Fibroblast of lung (primary cell): ENCODE measurements around the gene FBLN7. TPM values are rescaled to one million over a fixed set of nuclear protein-coding genes. Genes with fewer than 3 reads are reported as not detected.
A peak's percentile ranks its signal among the peaks of the same experiment; 100 is the strongest.

Source experiments
- DNase-seq, 2 donors: peaks; one replicate each; pipeline versions ENCODE4 v3.0.0 to v3.0.0-alpha.2; 2010; ENCODE audit warnings: low read depth in 2 of 2
- H2AFZ ChIP-seq: 2 replicates; pipeline ENCODE4 v1.5.1; 2012; ENCODE audit warnings: low read length, control low read depth, inconsistent platforms
- H3K27ac ChIP-seq: 2 replicates; pipeline ENCODE4 v1.5.1; 2011; ENCODE audit warnings: low read length, control low read depth; ENCODE audit not compliant: insufficient read depth
- H3K27me3 ChIP-seq: 2 replicates; pipeline ENCODE4 v1.5.1; 2011; ENCODE audit warnings: mild to moderate bottlenecking, low read length; ENCODE audit not compliant: control insufficient read depth, insufficient read depth
- H3K36me3 ChIP-seq: 2 replicates; pipeline ENCODE4 v1.5.1; 2011; ENCODE audit warnings: low read length; ENCODE audit not compliant: control insufficient read depth, insufficient read depth
- H3K4me1 ChIP-seq: 2 replicates; pipeline ENCODE4 v1.5.1; 2011; ENCODE audit warnings: low read length; ENCODE audit not compliant: control insufficient read depth, insufficient read depth; ENCODE audit errors: extremely low read depth
- H3K4me2 ChIP-seq: 2 replicates; pipeline ENCODE4 v1.5.1; 2011; ENCODE audit warnings: low read length, control low read depth; ENCODE audit not compliant: insufficient read depth; ENCODE audit errors: extremely low read depth
- H3K4me3 ChIP-seq, 4 experiments: fragments of 200-600 bp in 1 of 4; sonication (generic) in 1 of 4; replicated peaks in 1 of 4; 2 replicates each; pipeline ENCODE4 v1.5.1; 2011 to 2016; ENCODE audit warnings: low read length in 4 of 4, low read depth in 3 of 4, mild to moderate bottlenecking in 3 of 4, control low read depth in 2 of 4, inconsistent platforms in 1 of 4, mixed read lengths in 1 of 4; ENCODE audit not compliant: insufficient read depth in 1 of 4; ENCODE audit errors: control extremely low read depth in 1 of 4
- H3K79me2 ChIP-seq: 2 replicates; pipeline ENCODE4 v1.5.1; 2012; ENCODE audit warnings: mild to moderate bottlenecking, low read length, inconsistent platforms; ENCODE audit not compliant: control insufficient read depth, insufficient read depth
- H3K9ac ChIP-seq: 2 replicates; pipeline ENCODE4 v1.5.1; 2011; ENCODE audit warnings: mild to moderate bottlenecking, low read length, control low read depth; ENCODE audit not compliant: insufficient read depth
- H3K9me3 ChIP-seq: 2 replicates; pipeline ENCODE4 v1.5.1; 2012; ENCODE audit warnings: low read depth, low read length; ENCODE audit not compliant: control insufficient read depth, insufficient read depth
- H4K20me1 ChIP-seq: 2 replicates; pipeline ENCODE4 v1.5.1; 2011; ENCODE audit warnings: low read length; ENCODE audit not compliant: control insufficient read depth, insufficient read depth; ENCODE audit errors: extremely low read depth
- EZH2 ChIP-seq: IDR thresholded peaks from 2 replicates; pipeline ENCODE4 v1.5.1; 2012; ENCODE audit warnings: low read length, control low read depth, mild to moderate bottlenecking; ENCODE audit errors: missing control alignments
- polyA plus RNA-seq, 2 donors: library from polyadenylated mRNA; depleted of rRNA in 1 of 2; stranded (reverse) in 1 of 2; unstranded in 1 of 2; fragments of >200 nt; gene quantifications; 2 replicates each; pipeline ENCODE4 v1.2.1, GENCODE V29; 2011 to 2012; ENCODE audit warnings: missing spikeins in 1 of 2
- total RNA-seq: library from RNA; depleted of rRNA; stranded (reverse); fragments of >200 nt; gene quantifications from 2 replicates; pipeline ENCODE4 v1.2.1, GENCODE V29; 2014
- TF ChIP-seq, protein P1 (sequence below), 2 donors: IDR thresholded peaks in 1 of 2; conservative IDR thresholded peaks in 1 of 2; 1 replicate in 1 of 2; 2 replicates in 1 of 2; pipeline ENCODE4 v1.5.1; 2011 to 2012; ENCODE audit warnings: low read length in 2 of 2, control low read depth in 1 of 2, inconsistent platforms in 1 of 2, low read depth in 1 of 2, mild to moderate bottlenecking in 1 of 2

Gene FBLN7
- total and polyA plus RNA-seq, 2 donors (not counting 1 experiment from before 2014, with no cell fraction given) = 0.99 to 4.6 TPM

- Histone ChIP-seq H3K4me1 (peaks cover 7% of the 10 kb centered on the region), H3K9ac (no peak overlapping the region), H3K79me2 (no peaks in the 10 kb centered on the region), H2AFZ (no peak overlapping the region), H4K20me1 (no peaks in the 10 kb centered on the region), H3K36me3 (peaks cover 2% of the 10 kb centered on the region), H3K27me3 (no peaks in the 10 kb centered on the region), H3K27ac (no peak overlapping the region), H3K4me2 (no peak overlapping the region), H3K4me3 (no peak overlapping the region), H3K9me3 (no peaks in the 10 kb centered on the region)
- no peak for DNase-seq
- TF ChIP-seq, protein P1, sequence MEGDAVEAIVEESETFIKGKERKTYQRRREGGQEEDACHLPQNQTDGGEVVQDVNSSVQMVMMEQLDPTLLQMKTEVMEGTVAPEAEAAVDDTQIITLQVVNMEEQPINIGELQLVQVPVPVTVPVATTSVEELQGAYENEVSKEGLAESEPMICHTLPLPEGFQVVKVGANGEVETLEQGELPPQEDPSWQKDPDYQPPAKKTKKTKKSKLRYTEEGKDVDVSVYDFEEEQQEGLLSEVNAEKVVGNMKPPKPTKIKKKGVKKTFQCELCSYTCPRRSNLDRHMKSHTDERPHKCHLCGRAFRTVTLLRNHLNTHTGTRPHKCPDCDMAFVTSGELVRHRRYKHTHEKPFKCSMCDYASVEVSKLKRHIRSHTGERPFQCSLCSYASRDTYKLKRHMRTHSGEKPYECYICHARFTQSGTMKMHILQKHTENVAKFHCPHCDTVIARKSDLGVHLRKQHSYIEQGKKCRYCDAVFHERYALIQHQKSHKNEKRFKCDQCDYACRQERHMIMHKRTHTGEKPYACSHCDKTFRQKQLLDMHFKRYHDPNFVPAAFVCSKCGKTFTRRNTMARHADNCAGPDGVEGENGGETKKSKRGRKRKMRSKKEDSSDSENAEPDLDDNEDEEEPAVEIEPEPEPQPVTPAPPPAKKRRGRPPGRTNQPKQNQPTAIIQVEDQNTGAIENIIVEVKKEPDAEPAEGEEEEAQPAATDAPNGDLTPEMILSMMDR (conservative IDR thresholded peaks at IDR 0.05 in 1 of 2, IDR thresholded peaks at IDR 0.05 in 1 of 2; ENCODE audit: low read depth in 1 of 2, low read length in 2 of 2) = no peak
- TF ChIP-seq EZH2 = no peak
Measured at GRCh38 chr2:112152476-112153178, 14.4 kb downstream of the FBLN7 start.

GRCh38 chr2:112153179-112153490, 14.9 kb downstream of the FBLN7 start:
- no peak overlapping the region for H3K4me2 ChIP-seq
- no peaks in the 10 kb centered on the region for H3K9me3 ChIP-seq
- no peaks in the 10 kb centered on the region for H3K79me2 ChIP-seq
- DNase-seq = peak in 1 of 2 donors; percentile 19
- peaks cover 7% of the 10 kb centered on the region for H3K4me1 ChIP-seq
- TF ChIP-seq, protein P1 (conservative IDR thresholded peaks at IDR 0.05 in 1 of 2, IDR thresholded peaks at IDR 0.05 in 1 of 2; ENCODE audit: low read depth in 1 of 2, low read length in 2 of 2) = no peak
- TF ChIP-seq EZH2 = no peak
- peaks cover 2% of the 10 kb centered on the region for H3K36me3 ChIP-seq
- no peak overlapping the region for H2AFZ ChIP-seq
- no peak overlapping the region for H3K9ac ChIP-seq
- no peaks in the 10 kb centered on the region for H3K27me3 ChIP-seq
- no peaks in the 10 kb centered on the region for H4K20me1 ChIP-seq
- H3K4me3 ChIP-seq = no peak overlapping the region
- no peak overlapping the region for H3K27ac ChIP-seq

DNA sequence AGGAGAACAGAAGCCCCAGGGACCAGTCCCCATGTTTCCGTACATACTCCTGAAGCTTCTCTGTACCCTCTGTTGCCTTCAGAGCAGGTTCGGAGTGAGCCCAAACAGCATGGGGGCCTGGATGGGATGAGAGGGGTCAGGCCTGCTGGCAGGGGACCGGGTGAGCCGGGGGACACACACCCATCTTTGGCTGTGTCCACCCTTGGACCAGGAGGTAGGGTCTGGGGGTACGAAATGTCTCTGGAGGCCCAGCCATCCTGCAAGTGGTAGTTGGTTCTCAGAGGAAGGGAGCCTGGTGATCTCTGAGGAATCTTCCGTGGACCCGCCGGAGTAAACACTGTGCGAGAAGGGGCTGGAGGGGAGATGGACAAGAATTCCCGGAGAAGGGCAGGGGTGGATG, 15.3 kb downstream of the FBLN7 start:
- no peak overlapping the region for H3K27ac ChIP-seq
- H3K9ac ChIP-seq = no peak overlapping the region
- no peaks in the 10 kb centered on the region for H3K27me3 ChIP-seq
- H3K9me3 ChIP-seq = no peaks in the 10 kb centered on the region
- no peaks in the 10 kb centered on the region for H4K20me1 ChIP-seq
- no peaks in the 10 kb centered on the region for H3K79me2 ChIP-seq
- H3K36me3 ChIP-seq = peaks cover 2% of the 10 kb centered on the region
- TF ChIP-seq, protein P1 (conservative IDR thresholded peaks at IDR 0.05 in 1 of 2, IDR thresholded peaks at IDR 0.05 in 1 of 2; ENCODE audit: low read depth in 1 of 2, low read length in 2 of 2) = no peak
- TF ChIP-seq EZH2 = no peak
- H3K4me3 ChIP-seq = no peak overlapping the region
- no peak for DNase-seq
- no peak overlapping the region for H2AFZ ChIP-seq
- no peak overlapping the region for H3K4me2 ChIP-seq
- H3K4me1 ChIP-seq = peaks cover 7% of the 10 kb centered on the region
